Panc1 (cell line): Measurements from ENCODE around the gene ROBO1. TPM values are rescaled to one million over a fixed set of nuclear protein-coding genes. Genes with fewer than 3 reads are reported as not detected.

Source experiments
- ATAC-seq: fragments of 200-7000 bp; cut with Tn5 transposase; 2 replicates; pipeline ENCODE4 v1.9.1; 2020; ENCODE audit warnings: mild to moderate bottlenecking, moderate library complexity
- BruUV-seq: library from RNA; stranded (reverse); fragments of 400-500 nt; replicated peaks from 2 replicates; lab custom pipeline; 2021; lab: Mats Ljungman, UMichigan
- CTCF ChIA-PET: fragments of 300-600 bp; sonication (Branson Sonifier 250); formaldehyde crosslinking; loops from one replicate; lab custom pipeline; 2022; ENCODE audit warnings: antibody characterized with exemption; lab: Charles Lee
- POLR2A ChIA-PET: fragments of 300-600 bp; sonication (Branson Sonifier 250); formaldehyde crosslinking; loops from one replicate; lab custom pipeline; 2022; ENCODE audit warnings: antibody characterized with exemption; lab: Charles Lee
- DNase-seq: peaks from one replicate; pipeline ENCODE4 v3.0.0-alpha.2; 2010; ENCODE audit warnings: low read depth, low spot score
- H3K27ac ChIP-seq: 2 replicates; pipeline ENCODE4 v1.5.1; 2011; ENCODE audit warnings: mild to moderate bottlenecking, low read length, inconsistent platforms
- H3K27me3 ChIP-seq: fragments of 200-500 bp; sonication (Bioruptor generic); 2 replicates; pipeline ENCODE4 v1.6.0; 2014; ENCODE audit warnings: low read length, inconsistent platforms; ENCODE audit not compliant: control insufficient read depth, insufficient read depth
- H3K36me3 ChIP-seq: fragments of 200-500 bp; sonication (Bioruptor generic); 2 replicates; pipeline ENCODE4 v1.5.1; 2014; ENCODE audit warnings: inconsistent platforms, mild to moderate bottlenecking, low read length, moderate library complexity; ENCODE audit not compliant: control insufficient read depth, insufficient read depth
- H3K4me1 ChIP-seq: 2 replicates; pipeline ENCODE4 v1.5.1; 2011; ENCODE audit warnings: inconsistent platforms, mild to moderate bottlenecking, low read length, moderate library complexity; ENCODE audit not compliant: control insufficient read depth, insufficient read depth
- H3K4me3 ChIP-seq, 2 experiments: 2 replicates each; pipeline ENCODE4 v1.5.1; 2011 to 2012; ENCODE audit warnings: low read depth in 2 of 2, low read length in 2 of 2, mild to moderate bottlenecking in 2 of 2, inconsistent platforms in 1 of 2, moderate library complexity in 1 of 2
- H3K9me3 ChIP-seq: fragments of 200-500 bp; sonication (Bioruptor generic); 2 replicates; pipeline ENCODE4 v1.5.1; 2014; ENCODE audit warnings: low read depth, mild to moderate bottlenecking, inconsistent platforms, low read length, moderate library complexity; ENCODE audit not compliant: control insufficient read depth, insufficient read depth
- POLR2AphosphoS5 ChIP-seq: IDR thresholded peaks from 2 replicates; pipeline ENCODE4 v1.6.1; 2012; ENCODE audit warnings: mild to moderate bottlenecking, low read depth, low read length, moderate library complexity
- SIN3A ChIP-seq: IDR thresholded peaks from 2 replicates; pipeline ENCODE4 v1.6.1; 2012; ENCODE audit warnings: low read depth, mild to moderate bottlenecking, low read length, moderate library complexity, borderline replicate concordance; ENCODE audit not compliant: insufficient read depth
- TCF7L2 ChIP-seq: IDR thresholded peaks from 2 replicates; pipeline ENCODE4 v1.6.1; 2011; ENCODE audit warnings: mild to moderate bottlenecking, low read depth, low read length, inconsistent platforms
- in situ Hi-C: cut with HindIII; loops from 2 replicates; pipeline ENCODE4 v1.10.0; 2016; ENCODE audit warnings: low sequenced_read_pairs, low pct_unique_long_range_greater_than_20kb
- intact Hi-C: fragments of 100-400 bp; cut with micrococcal nuclease; formaldehyde crosslinking; loops from one replicate; pipeline ENCODE4 v1.10.0; 2022; ENCODE audit not compliant: unreplicated experiment
- total RNA-seq: library from RNA; stranded (reverse); gene quantifications from one replicate; pipeline ENCODE4 v1.2.1, GENCODE V29; 2021; ENCODE audit not compliant: unreplicated experiment
- TF ChIP-seq, protein P1 (sequence below), 2 experiments: IDR thresholded peaks; 2 replicates each; pipeline ENCODE4 v1.6.1; 2011 to 2012; ENCODE audit warnings: low read depth in 2 of 2, control low read depth in 1 of 2, low read length in 1 of 2, mild to moderate bottlenecking in 1 of 2, moderate library complexity in 1 of 2; ENCODE audit not compliant: insufficient read depth in 1 of 2
- TF ChIP-seq, protein P2 (sequence below): fragments of 450-650 bp; IDR thresholded peaks from 2 replicates; pipeline ENCODE4 v1.5.1; 2017; ENCODE audit warnings: mild to moderate bottlenecking

ROBO1 gene
- total RNA-seq, 1 experiment from 2014 or later, result 61.6 TPM

DNA sequence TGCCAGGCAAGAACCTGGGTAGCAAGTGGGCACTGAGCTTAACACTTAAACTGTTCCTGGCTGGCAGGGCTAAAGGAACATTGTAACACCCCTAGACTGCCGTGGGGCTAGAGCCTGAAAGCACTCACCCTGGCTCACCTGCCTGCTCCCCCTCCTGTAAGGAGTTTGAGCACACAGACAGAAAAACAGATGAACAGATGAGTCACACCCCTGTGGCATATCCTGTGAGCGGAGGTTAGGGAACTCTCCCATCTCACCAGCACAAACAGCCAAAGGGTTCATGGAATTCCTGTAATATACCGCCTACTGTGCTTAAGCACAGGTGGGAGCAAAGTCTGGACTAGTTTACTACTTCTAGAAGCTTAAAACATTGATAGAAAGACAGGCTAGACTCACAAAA lies 300.1 kb downstream of the ROBO1 start:
- in situ Hi-C loops, result no loop called here
- no peaks in the 10 kb centered on the region for H3K9me3 ChIP-seq
- POLR2A ChIA-PET, result no interaction called here
- no peak for DNase-seq
- H3K27ac ChIP-seq, result no peak overlapping the region
- no peak for ATAC-seq
- CTCF ChIA-PET, result no interaction called here
- H3K36me3 ChIP-seq, result no peaks in the 10 kb centered on the region
- intact Hi-C loops, result no loop called here
- H3K27me3 ChIP-seq, result no peaks in the 10 kb centered on the region
- TF ChIP-seq POLR2AphosphoS5, result no peak
- no peak overlapping the region for H3K4me3 ChIP-seq
- BruUV-seq, result no TSS peak
- no peaks in the 10 kb centered on the region for H3K4me1 ChIP-seq

DNA sequence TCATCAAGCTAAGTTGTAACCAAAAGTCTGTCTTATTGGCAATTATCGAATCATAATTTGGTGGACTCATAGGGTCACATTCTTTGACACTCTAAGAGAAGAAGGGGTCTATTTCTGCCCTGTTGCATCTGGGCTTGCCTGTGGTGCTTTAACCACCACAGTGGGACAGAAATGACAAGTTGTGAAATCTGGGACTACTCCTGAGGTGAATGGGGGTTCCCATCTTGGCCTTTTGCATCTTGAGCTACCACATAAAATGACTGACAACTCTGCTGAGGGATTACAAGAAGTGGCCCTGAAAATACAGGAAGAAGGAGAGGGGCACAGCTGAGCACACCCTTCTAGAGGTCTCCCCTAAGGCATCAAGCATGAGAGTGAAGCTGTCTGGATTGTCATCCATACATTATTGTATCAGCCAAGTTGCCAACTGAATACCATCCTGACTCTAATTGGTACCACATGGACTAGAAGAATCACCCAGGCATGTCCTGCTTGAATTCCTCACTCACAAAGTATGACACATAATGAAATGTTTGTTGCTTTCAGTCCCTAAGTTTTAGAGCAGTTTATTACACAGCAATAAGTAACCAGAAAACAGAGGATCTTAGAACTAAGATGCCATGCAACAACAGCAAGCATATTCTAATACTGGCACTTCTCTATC lies 306.5 kb downstream of the ROBO1 start:
- Histone ChIP-seq H3K36me3 (no peaks in the 10 kb centered on the region), H3K27me3 (no peaks in the 10 kb centered on the region), H3K27ac (no peak overlapping the region), H3K9me3 (no peaks in the 10 kb centered on the region), H3K4me1 (no peaks in the 10 kb centered on the region), H3K4me3 (no peak overlapping the region)
- CTCF ChIA-PET, result no interaction called here
- POLR2A ChIA-PET, result no interaction called here
- DNase-seq, result no peak
- BruUV-seq, result no TSS peak
- no peak for ATAC-seq
- TF ChIP-seq SIN3A, result no peak
- TF ChIP-seq, protein P1, sequence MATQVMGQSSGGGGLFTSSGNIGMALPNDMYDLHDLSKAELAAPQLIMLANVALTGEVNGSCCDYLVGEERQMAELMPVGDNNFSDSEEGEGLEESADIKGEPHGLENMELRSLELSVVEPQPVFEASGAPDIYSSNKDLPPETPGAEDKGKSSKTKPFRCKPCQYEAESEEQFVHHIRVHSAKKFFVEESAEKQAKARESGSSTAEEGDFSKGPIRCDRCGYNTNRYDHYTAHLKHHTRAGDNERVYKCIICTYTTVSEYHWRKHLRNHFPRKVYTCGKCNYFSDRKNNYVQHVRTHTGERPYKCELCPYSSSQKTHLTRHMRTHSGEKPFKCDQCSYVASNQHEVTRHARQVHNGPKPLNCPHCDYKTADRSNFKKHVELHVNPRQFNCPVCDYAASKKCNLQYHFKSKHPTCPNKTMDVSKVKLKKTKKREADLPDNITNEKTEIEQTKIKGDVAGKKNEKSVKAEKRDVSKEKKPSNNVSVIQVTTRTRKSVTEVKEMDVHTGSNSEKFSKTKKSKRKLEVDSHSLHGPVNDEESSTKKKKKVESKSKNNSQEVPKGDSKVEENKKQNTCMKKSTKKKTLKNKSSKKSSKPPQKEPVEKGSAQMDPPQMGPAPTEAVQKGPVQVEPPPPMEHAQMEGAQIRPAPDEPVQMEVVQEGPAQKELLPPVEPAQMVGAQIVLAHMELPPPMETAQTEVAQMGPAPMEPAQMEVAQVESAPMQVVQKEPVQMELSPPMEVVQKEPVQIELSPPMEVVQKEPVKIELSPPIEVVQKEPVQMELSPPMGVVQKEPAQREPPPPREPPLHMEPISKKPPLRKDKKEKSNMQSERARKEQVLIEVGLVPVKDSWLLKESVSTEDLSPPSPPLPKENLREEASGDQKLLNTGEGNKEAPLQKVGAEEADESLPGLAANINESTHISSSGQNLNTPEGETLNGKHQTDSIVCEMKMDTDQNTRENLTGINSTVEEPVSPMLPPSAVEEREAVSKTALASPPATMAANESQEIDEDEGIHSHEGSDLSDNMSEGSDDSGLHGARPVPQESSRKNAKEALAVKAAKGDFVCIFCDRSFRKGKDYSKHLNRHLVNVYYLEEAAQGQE (IDR thresholded peaks at IDR 0.05; ENCODE audit: insufficient read depth in 1 of 2, low read depth in 2 of 2, low read length in 1 of 2), result no peak
- TF ChIP-seq TCF7L2, result no peak
- TF ChIP-seq, protein P2, sequence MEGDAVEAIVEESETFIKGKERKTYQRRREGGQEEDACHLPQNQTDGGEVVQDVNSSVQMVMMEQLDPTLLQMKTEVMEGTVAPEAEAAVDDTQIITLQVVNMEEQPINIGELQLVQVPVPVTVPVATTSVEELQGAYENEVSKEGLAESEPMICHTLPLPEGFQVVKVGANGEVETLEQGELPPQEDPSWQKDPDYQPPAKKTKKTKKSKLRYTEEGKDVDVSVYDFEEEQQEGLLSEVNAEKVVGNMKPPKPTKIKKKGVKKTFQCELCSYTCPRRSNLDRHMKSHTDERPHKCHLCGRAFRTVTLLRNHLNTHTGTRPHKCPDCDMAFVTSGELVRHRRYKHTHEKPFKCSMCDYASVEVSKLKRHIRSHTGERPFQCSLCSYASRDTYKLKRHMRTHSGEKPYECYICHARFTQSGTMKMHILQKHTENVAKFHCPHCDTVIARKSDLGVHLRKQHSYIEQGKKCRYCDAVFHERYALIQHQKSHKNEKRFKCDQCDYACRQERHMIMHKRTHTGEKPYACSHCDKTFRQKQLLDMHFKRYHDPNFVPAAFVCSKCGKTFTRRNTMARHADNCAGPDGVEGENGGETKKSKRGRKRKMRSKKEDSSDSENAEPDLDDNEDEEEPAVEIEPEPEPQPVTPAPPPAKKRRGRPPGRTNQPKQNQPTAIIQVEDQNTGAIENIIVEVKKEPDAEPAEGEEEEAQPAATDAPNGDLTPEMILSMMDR, result no peak
- no peak for TF ChIP-seq POLR2AphosphoS5
- in situ Hi-C loops, result no loop called here
- intact Hi-C loops, result no loop called here

DNA sequence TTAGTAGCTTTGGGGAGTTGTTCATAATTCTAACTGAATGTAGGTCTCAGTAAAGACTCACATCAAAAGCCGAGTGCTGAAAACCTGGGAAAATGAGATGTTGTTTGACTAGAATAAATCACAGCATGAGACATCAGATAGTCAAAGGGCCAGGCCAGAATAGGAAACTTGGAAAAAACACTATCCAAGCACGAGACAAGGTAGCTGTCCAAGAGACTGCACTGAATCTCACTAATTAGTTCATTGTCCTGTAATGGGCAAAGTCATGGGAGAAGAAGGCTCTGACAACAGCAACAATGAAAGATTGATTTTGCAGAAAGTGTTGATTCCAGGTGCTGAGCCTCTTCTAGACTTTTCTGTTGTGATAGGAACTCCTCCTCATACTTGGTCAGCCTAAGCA lies 314.2 kb downstream of the ROBO1 start:
- BruUV-seq, result no TSS peak
- Histone ChIP-seq H3K9me3 (no peaks in the 10 kb centered on the region), H3K36me3 (no peaks in the 10 kb centered on the region), H3K27ac (no peak overlapping the region), H3K4me1 (no peaks in the 10 kb centered on the region), H3K4me3 (no peak overlapping the region), H3K27me3 (no peaks in the 10 kb centered on the region)
- POLR2A ChIA-PET, result no interaction called here
- CTCF ChIA-PET, result no interaction called here
- no peak for DNase-seq
- intact Hi-C loops (no loop called here), in situ Hi-C loops (no loop called here)
- TF ChIP-seq TCF7L2 (no peak), POLR2AphosphoS5 (no peak), SIN3A (no peak)
- TF ChIP-seq, protein P2, result no peak
- TF ChIP-seq, protein P1 (IDR thresholded peaks at IDR 0.05; ENCODE audit: insufficient read depth in 1 of 2, low read depth in 2 of 2, low read length in 1 of 2), result no peak
- no peak for ATAC-seq
